HG03378 (cell line): ENCODE data around the gene CRP.
"Not testable (repeated sequence)": the region's sequence is repeated elsewhere in the genome, so short reads cannot be mapped to it uniquely, and the experiment has no call there.

Source experiments
- ATAC-seq: cut with Tn5 transposase; IDR thresholded peaks from one replicate; pipeline ENCODE4 v1.9.1; 2021; ENCODE audit warnings: mild to moderate bottlenecking, moderate library complexity; ENCODE audit not compliant: unreplicated experiment

CRP gene

GRCh38 chr1:159700312-159700711 is 14.1 kb downstream of the CRP start:
- no peak for ATAC-seq

GRCh38 chr1:159699653-159700052 is 14.7 kb downstream of the CRP start:
- ATAC-seq, result no peak

GRCh38 chr1:159699246-159699645 is 15.1 kb downstream of the CRP start:
- ATAC-seq, result no peak

- ATAC-seq, result no peak
These were observed 26.9 kb downstream of the CRP start for GRCh38 chr1:159687511-159687910.

GRCh38 chr1:159686599-159687299 is 27.6 kb downstream of the CRP start:
- ATAC-seq, result no peak

GRCh38 chr1:159678939-159679338 is 35.5 kb downstream of the CRP start:
- no peak for ATAC-seq

- ATAC-seq, result no peak
These were observed 39.3 kb downstream of the CRP start for GRCh38 chr1:159675046-159675445.

- not testable (repeated sequence) for ATAC-seq
These were observed 42.0 kb downstream of the CRP start for GRCh38 chr1:159672390-159672789.

GRCh38 chr1:159669338-159669737 is 45.1 kb downstream of the CRP start:
- no peak for ATAC-seq

- no peak for ATAC-seq
These were observed 45.6 kb downstream of the CRP start for GRCh38 chr1:159668739-159669138.

GRCh38 chr1:159664247-159664646 is 50.1 kb downstream of the CRP start:
- ATAC-seq, result no peak

GRCh38 chr1:159663552-159663951 is 50.8 kb downstream of the CRP start:
- ATAC-seq, result no peak
